Gastrocnemius medialis (tissue), 4 donors: ENCODE measurements around the gene SIDT2.

Source experiments
- POLR2A ChIP-seq, 2 donors: fragments of 450-650 bp; IDR thresholded peaks; one replicate each; pipeline ENCODE4 v1.6.1; 2017; ENCODE audit warnings: antibody characterized with exemption in 2 of 2, mild to moderate bottlenecking in 2 of 2, moderate library complexity in 2 of 2
- TF ChIP-seq, protein P1 (sequence below), 5 experiments: fragments of 450-650 bp in 3 of 5; fragments of 200-600 bp in 2 of 5; sonication (generic) in 2 of 5; IDR thresholded peaks in 4 of 5; conservative IDR thresholded peaks in 1 of 5; 1 replicate in 4 of 5; 2 replicates in 1 of 5; pipeline ENCODE4 v1.5.1; 2016 to 2019; ENCODE audit warnings: antibody characterized with exemption in 5 of 5, mild to moderate bottlenecking in 3 of 5, moderate library complexity in 3 of 5

GRCh38 chr11:117198613-117199012 lies 20.1 kb downstream of the SIDT2 start:
- TF ChIP-seq, protein P1, sequence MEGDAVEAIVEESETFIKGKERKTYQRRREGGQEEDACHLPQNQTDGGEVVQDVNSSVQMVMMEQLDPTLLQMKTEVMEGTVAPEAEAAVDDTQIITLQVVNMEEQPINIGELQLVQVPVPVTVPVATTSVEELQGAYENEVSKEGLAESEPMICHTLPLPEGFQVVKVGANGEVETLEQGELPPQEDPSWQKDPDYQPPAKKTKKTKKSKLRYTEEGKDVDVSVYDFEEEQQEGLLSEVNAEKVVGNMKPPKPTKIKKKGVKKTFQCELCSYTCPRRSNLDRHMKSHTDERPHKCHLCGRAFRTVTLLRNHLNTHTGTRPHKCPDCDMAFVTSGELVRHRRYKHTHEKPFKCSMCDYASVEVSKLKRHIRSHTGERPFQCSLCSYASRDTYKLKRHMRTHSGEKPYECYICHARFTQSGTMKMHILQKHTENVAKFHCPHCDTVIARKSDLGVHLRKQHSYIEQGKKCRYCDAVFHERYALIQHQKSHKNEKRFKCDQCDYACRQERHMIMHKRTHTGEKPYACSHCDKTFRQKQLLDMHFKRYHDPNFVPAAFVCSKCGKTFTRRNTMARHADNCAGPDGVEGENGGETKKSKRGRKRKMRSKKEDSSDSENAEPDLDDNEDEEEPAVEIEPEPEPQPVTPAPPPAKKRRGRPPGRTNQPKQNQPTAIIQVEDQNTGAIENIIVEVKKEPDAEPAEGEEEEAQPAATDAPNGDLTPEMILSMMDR (IDR thresholded peaks at IDR 0.05 in 4 of 5, conservative IDR thresholded peaks at IDR 0.05 in 1 of 5), result no peak
- TF ChIP-seq POLR2A (IDR thresholded peaks at IDR 0.05), result no peak
